Mesodermal cell (in vitro differentiated cells): ENCODE results near the gene ANKRD13A.

ENCODE experiments used
- H3K27ac ChIP-seq: 2 replicates; pipeline ENCODE4 v1.7.0; 2013; ENCODE audit warnings: mild to moderate bottlenecking, low read depth, low read length, moderate library complexity; ENCODE audit not compliant: severe bottlenecking
- H3K36me3 ChIP-seq: 2 replicates; pipeline ENCODE4 v1.7.1; 2013; ENCODE audit warnings: mild to moderate bottlenecking, low read length, moderate library complexity; ENCODE audit not compliant: control insufficient read depth, insufficient read depth
- H3K4me1 ChIP-seq: one replicate; pipeline ENCODE4 v1.7.1; 2013; ENCODE audit warnings: mild to moderate bottlenecking, low read length; ENCODE audit not compliant: insufficient read depth, control insufficient read depth, poor library complexity, severe bottlenecking
- H3K4me3 ChIP-seq: 2 replicates; pipeline ENCODE4 v1.7.0; 2013; ENCODE audit warnings: low read length, control low read depth, mild to moderate bottlenecking; ENCODE audit not compliant: insufficient read depth, poor library complexity, severe bottlenecking; ENCODE audit errors: extremely low read depth
- H3K9me3 ChIP-seq: 2 replicates; pipeline ENCODE4 v1.7.1; 2013; ENCODE audit warnings: mild to moderate bottlenecking, low read length, moderate library complexity; ENCODE audit not compliant: control insufficient read depth
- WGBS, 2 experiments: methylation state at CpG; one replicate each; pipeline ENCODE4 v1.1.5; 2013; ENCODE audit warnings: missing lambda C conversion rate in 2 of 2; ENCODE audit not compliant: insufficient coverage in 2 of 2; 5-methylcytosine and 5-hydroxymethylcytosine counted together

ANKRD13A gene

GRCh38 chr12:109961612-109962011, 37.6 kb upstream of the ANKRD13A start:
- 87 to 94% methylated on average over 3 to 5 of the region's 6 CpGs for WGBS, 2 experiments
- Histone ChIP-seq H3K4me3 (no peak overlapping the region), H3K36me3 (peaks cover 58% of the 10 kb centered on the region), H3K4me1 (no peaks in the 10 kb centered on the region), H3K27ac (no peak overlapping the region), H3K9me3 (no peaks in the 10 kb centered on the region)

GRCh38 chr12:109962398-109962797, 36.8 kb upstream of the ANKRD13A start:
- WGBS, 2 experiments, result 75 to 83% methylated on average over 2 to 3 of the region's 3 CpGs
- Histone ChIP-seq H3K27ac (no peak overlapping the region), H3K9me3 (no peaks in the 10 kb centered on the region), H3K36me3 (peaks cover 59% of the 10 kb centered on the region), H3K4me1 (no peaks in the 10 kb centered on the region), H3K4me3 (no peak overlapping the region)

- no peaks in the 10 kb centered on the region for H3K4me1 ChIP-seq
- H3K4me3 ChIP-seq, result no peak overlapping the region
- H3K36me3 ChIP-seq, result peaks cover 66% of the 10 kb centered on the region
- H3K27ac ChIP-seq, result no peak overlapping the region
- no peaks in the 10 kb centered on the region for H3K9me3 ChIP-seq
- WGBS, 2 experiments, result 89 to 91% methylated on average over 1 of the region's 1 CpG
Measured at GRCh38 chr12:109963330-109963729, 35.9 kb upstream of the ANKRD13A start.

- no peaks in the 10 kb centered on the region for H3K4me1 ChIP-seq
- no peak overlapping the region for H3K4me3 ChIP-seq
- no peaks in the 10 kb centered on the region for H3K9me3 ChIP-seq
- H3K36me3 ChIP-seq, result peaks cover 63% of the 10 kb centered on the region
- no peak overlapping the region for H3K27ac ChIP-seq
- WGBS, 2 experiments, result 93 to 100% methylated on average over 2 to 3 of the region's 4 CpGs
Measured at GRCh38 chr12:109963743-109964429, 35.3 kb upstream of the ANKRD13A start.

GRCh38 chr12:109966546-109966945, 32.7 kb upstream of the ANKRD13A start:
- Histone ChIP-seq H3K4me1 (no peaks in the 10 kb centered on the region), H3K4me3 (no peak overlapping the region), H3K9me3 (no peaks in the 10 kb centered on the region), H3K27ac (no peak overlapping the region), H3K36me3 (peaks cover 65% of the 10 kb centered on the region)
- WGBS, 2 experiments, result 88 to 92% methylated on average over 1 to 3 of the region's 4 CpGs

GRCh38 chr12:109967383-109968031, 31.7 kb upstream of the ANKRD13A start:
- no peak overlapping the region for H3K27ac ChIP-seq
- no peaks in the 10 kb centered on the region for H3K9me3 ChIP-seq
- H3K4me3 ChIP-seq, result no peak overlapping the region
- peaks cover 71% of the 10 kb centered on the region for H3K36me3 ChIP-seq
- no peaks in the 10 kb centered on the region for H3K4me1 ChIP-seq
- 68 to 92% methylated on average over 4 to 5 of the region's 8 CpGs for WGBS, 2 experiments

GRCh38 chr12:109968032-109968420, 31.2 kb upstream of the ANKRD13A start:
- Histone ChIP-seq H3K4me3 (no peak overlapping the region), H3K27ac (no peak overlapping the region), H3K36me3 (peaks cover 73% of the 10 kb centered on the region), H3K4me1 (no peaks in the 10 kb centered on the region), H3K9me3 (no peaks in the 10 kb centered on the region)
- 100% methylated on average over 1 of the region's 2 CpGs; no CpG with 5 or more reads in 1 of the 2 experiments for WGBS, 2 experiments

GRCh38 chr12:109968801-109969200, 30.4 kb upstream of the ANKRD13A start:
- peaks cover 75% of the 10 kb centered on the region for H3K36me3 ChIP-seq
- H3K4me3 ChIP-seq, result no peak overlapping the region
- H3K27ac ChIP-seq, result no peak overlapping the region
- no peaks in the 10 kb centered on the region for H3K9me3 ChIP-seq
- no peaks in the 10 kb centered on the region for H3K4me1 ChIP-seq
- 96 to 97% methylated on average over 4 to 6 of the region's 8 CpGs for WGBS, 2 experiments

GRCh38 chr12:109972821-109973220, 26.4 kb upstream of the ANKRD13A start:
- Histone ChIP-seq H3K9me3 (no peaks in the 10 kb centered on the region), H3K27ac (no peak overlapping the region), H3K4me3 (no peak overlapping the region), H3K4me1 (no peaks in the 10 kb centered on the region), H3K36me3 (peaks cover 75% of the 10 kb centered on the region)
- WGBS, 2 experiments, result 93 to 100% methylated on average over 1 to 3 of the region's 4 CpGs

GRCh38 chr12:109981311-109981710, 17.9 kb upstream of the ANKRD13A start:
- H3K27ac ChIP-seq, result no peak overlapping the region
- peaks cover 92% of the 10 kb centered on the region for H3K36me3 ChIP-seq
- no peaks in the 10 kb centered on the region for H3K4me1 ChIP-seq
- no peaks in the 10 kb centered on the region for H3K9me3 ChIP-seq
- 96 to 100% methylated on average over 4 of the region's 5 CpGs for WGBS, 2 experiments
- H3K4me3 ChIP-seq, result no peak overlapping the region

- Histone ChIP-seq H3K36me3 (peaks cover 95% of the 10 kb centered on the region), H3K9me3 (no peaks in the 10 kb centered on the region), H3K4me1 (no peaks in the 10 kb centered on the region), H3K27ac (no peak overlapping the region), H3K4me3 (no peak overlapping the region)
Measured at GRCh38 chr12:109982210-109982609, 17.0 kb upstream of the ANKRD13A start.
